EH (cell line): Measurements from ENCODE around the gene MBOAT2.
"Not testable (repeated sequence)": the region's sequence is repeated elsewhere in the genome, so short reads cannot be mapped to it uniquely, and the experiment has no call there.

Experiments used
- DNase-seq: peaks from one replicate; pipeline ENCODE4 v3.0.0-alpha.2; 2015; ENCODE audit warnings: low read depth

The MBOAT2 gene

GRCh38 chr2:9003616-9004337 is at the start of gene MBOAT2:
Gene MBOAT2, minus strand, starts transcription at chr2:9003684. Its CDS starts 70 bp downstream, at chr2:9003614.
- peak; percentile 91 for DNase-seq

DNA sequence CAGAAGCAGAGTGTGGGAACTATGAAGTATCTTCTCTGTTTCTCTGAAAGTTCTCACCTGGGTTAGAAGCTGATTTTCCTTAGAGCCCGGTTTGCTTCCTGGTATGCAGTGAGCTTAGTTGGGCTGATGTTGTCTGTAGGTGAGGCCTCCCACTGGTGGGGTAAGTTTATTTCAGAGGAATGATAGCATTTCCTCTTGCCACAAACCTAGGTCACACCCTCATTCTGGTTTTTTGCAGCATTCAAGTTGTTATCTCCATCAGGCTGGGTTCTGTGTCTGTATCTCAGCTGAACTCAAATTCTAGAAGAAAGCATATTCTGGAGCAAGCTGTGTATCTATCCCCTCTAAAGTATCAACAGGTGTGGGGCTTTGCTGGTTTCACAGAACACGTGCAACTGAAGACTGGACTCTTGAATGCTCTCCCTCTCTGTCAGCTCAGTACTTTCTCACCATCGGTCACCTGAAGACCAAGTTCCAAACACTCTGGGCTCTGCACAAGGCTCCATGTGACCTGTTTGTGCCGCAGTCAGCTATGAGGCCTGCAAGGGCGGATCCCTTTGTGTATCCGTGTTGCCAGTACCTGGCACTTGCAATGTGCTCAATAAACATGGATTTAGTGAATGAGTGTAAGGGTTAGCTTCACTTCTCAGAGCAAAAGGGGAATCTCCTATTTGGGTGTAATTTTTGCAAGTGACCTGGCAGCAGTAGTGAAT is 49.5 kb upstream of the MBOAT2 start:
- DNase-seq: no peak

DNA sequence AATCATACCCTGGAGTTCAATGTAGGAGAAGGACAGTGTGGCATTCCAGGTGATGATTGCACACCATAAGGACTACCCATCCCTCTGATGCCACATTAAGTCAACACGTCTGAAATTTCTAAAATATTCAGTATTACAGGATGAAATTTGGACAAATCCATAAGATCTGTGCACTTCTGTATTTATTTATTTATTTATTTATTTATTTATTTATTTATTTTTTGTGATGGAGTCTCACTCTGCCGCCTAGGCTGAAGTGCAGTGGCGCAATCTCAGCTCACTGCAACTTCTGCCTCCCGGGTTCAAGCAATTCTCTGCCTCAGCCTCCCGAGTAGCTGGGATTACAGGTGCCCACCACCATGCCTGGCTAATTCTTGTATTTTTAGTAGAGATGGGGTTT is 48.0 kb upstream of the MBOAT2 start:
- not testable (repeated sequence) for DNase-seq

GRCh38 chr2:9050122-9050809 is 46.8 kb upstream of the MBOAT2 start:
- no peak for DNase-seq

DNA sequence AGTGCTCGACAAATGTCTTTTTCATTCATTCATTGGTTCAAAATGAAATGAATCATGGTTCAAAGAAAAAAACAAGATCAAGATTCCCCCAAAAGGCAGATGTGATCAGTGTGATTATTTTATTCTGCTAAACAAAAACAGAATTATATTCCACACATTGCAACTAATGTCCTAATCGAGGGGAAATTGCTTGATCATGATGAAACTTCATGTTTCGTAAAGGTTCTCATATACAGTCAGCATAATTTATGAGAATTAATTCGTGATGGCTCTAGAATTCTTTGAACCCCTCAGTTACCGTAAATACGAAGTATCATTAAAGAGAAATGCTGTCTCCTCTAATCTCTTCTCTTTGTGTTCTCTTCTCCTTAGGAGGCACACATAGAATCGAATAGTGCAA is 42.1 kb upstream of the MBOAT2 start:
- no peak for DNase-seq

- DNase-seq: not testable (repeated sequence)
Measured at GRCh38 chr2:9043491-9043890, 40.0 kb upstream of the MBOAT2 start.

DNA sequence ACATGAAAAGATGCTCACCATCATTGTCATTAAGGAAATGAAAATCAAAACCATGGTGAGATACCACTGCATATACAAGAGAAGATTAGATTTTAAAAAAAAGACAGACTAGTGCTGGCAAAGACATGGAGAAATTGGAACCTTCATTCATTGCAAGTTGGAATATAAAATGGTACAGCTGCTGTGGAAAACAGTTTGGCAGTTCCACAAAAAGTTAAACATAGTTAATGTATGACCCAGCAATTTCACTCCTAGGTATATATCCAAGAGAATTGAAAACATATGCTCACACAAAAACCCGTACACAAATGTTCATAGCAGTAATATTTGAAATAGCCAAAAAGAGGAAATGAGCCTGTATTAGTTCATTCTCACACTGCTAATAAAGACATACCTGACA is 33.7 kb upstream of the MBOAT2 start:
- no peak for DNase-seq

DNA sequence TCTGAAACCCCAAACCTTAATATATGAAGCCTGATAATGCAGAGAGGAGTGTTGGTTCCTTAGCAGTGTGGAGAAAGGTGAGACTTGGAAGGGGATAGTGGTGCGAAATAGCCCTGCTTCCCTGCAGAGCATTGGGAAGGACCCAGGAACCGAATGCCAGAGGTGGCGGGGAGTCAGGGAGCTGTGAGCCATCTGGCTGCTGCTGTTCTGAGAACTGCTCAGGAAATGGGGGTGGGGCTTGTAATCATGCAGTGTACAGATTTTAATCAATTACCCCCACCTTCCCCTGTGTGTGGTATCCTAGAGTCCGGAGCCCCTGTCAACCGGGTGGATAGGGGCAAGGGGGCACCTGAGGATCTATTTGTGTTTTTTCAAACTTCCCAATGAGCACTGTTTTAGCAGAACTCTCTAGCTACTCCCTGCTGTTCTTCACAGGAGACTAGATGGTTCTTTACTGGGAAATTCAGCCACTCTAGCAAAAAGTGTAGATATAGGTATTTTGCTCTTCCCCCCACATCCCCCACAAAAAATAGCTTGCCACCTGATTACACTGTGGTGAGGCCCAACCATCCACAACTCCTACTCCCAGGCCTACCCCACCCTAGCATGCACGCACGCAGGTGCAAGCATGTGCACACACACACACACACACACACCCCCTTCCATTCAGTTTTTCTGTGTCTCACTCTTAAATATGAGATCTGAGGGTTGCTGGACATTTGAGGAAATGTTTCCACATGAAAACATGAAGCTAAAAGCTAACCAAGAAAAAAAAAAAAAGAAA is 30.1 kb upstream of the MBOAT2 start:
- no peak for DNase-seq

DNA sequence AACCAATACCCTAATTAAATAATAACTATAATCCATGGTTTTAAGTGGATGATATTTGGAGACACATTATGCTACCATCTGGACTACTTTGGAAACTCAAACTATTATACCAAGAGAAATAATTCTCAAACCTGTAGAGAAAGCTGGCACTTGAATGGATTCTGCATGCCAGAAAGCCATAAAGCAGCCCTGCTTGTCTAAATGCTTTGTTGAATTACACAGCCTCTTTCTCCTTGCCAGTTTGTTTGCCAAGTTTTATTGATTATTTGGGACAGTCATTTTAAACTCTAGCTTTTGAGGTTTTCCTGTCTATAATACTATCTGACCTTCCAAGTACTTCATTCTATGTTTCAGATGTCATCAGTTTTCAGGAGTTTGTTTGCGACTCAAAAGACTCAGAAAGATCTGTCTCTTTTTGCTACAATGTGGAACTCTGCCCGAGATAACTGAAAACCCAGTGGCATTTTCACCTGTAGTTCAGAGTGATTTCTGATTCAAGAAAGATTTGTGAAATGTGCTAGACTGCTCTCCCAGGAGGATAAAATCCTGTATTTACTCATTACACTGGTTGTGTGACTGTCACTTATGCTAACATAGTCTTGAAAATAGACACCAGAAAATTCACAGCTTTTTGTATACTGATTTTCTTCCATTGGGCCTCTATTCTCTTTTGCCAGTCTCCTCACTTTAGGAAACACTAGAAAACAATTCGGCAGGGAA is 29.2 kb upstream of the MBOAT2 start:
- DNase-seq: no peak

DNA sequence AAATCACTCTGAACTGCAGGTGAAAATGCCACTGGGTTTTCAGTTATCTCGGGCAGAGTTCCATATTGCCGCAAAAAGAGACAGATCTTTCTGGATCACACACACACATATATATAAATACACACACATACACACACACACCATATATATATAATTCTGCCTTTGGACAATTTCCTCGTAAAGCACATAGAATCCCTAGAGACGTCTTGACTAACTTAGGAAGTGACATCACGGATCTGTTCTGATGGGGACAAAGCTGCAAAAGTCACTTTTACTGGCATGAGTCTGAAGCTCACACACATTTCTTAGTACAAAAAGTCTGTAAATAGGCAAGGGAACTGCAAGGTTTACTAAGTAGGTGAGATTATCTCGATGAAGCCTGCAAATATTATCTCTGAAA is 28.6 kb upstream of the MBOAT2 start:
- DNase-seq: no peak

DNA sequence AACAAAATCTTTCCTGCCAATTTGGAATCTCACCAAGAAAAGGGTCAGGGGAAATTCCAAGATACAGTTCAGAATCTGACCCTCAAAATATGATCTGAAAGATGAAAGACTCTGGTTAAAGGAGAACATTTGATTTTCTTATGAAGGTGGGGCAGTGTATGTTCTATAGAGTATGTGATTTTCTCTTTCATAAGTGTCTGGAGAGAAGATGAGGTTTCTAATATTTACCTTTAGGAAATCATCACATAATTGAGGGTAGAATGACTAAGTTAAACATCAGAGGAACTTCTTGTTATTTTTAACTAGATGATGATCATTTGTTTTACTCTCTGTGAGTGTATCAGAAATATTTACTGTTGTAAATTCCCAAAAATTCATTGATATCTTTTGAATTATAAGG is 27.8 kb upstream of the MBOAT2 start:
- no peak for DNase-seq

GRCh38 chr2:9030841-9031240 is 27.4 kb upstream of the MBOAT2 start:
- DNase-seq: no peak

DNA sequence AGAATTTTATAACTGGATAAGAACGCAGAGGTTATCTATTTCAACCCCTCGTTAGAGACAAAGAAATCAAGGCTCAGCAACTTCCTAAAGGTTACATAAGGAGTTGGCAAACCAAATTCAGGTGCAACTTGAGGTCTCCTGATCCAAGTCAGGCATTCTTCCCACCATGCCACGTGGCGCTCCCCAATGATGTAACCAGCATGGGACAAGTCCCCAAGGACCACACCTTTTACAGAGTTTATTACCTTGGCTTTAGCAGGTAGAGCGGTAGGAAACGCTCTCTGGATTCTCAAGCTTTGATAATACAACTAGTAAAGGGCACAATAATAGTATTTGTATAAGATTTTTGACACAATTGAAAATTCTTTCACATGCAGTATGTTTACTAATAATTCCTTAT is 26.7 kb upstream of the MBOAT2 start:
- DNase-seq: no peak

DNA sequence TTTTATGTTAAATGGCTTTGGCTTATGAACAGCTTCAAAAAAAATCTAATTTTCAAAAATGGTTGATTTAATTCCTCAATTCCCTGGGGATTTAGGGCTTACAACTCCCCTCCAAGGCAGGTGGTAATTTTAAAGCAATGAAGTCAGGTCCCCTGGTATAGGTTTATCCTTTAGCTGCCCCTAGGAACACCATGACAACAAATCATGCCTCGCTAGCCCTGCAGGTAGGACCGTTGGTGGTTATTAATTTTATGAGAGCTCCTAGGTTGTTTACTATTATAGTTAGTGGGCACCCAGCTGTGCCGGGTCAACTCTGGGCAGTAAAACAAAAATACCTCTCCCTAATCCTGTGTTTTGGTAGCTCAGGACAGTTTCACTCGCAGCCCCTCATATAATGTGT is 26.2 kb upstream of the MBOAT2 start:
- no peak for DNase-seq

- DNase-seq: no peak
Measured at GRCh38 chr2:9027884-9028283, 24.4 kb upstream of the MBOAT2 start.

GRCh38 chr2:9025746-9026145 is 22.3 kb upstream of the MBOAT2 start:
- no peak for DNase-seq

DNA sequence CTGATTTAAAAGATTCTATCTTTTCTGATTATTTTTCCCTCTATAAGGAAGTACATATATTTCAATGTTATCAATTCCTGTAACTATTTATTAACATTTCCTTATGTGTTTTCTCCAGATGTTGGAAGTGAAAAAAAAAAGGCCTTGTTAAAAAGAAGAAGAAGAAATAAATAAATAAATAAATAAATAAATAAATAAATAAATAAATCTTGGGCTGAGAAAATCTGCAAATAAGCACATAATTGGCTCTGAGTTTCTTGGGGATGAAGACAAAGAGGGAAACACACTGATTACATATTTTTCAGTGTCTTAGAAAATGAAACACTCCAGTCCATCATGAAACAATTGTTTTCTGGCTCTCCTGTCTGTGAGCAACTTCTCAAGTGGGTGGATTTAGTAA is 21.1 kb upstream of the MBOAT2 start:
- no peak for DNase-seq

GRCh38 chr2:9021563-9022211 is 18.2 kb upstream of the MBOAT2 start:
- peak; percentile 42 for DNase-seq

GRCh38 chr2:9020267-9020666 is 16.8 kb upstream of the MBOAT2 start:
- no peak for DNase-seq

- no peak for DNase-seq
Measured at GRCh38 chr2:9018534-9018933, 15.1 kb upstream of the MBOAT2 start.

DNA sequence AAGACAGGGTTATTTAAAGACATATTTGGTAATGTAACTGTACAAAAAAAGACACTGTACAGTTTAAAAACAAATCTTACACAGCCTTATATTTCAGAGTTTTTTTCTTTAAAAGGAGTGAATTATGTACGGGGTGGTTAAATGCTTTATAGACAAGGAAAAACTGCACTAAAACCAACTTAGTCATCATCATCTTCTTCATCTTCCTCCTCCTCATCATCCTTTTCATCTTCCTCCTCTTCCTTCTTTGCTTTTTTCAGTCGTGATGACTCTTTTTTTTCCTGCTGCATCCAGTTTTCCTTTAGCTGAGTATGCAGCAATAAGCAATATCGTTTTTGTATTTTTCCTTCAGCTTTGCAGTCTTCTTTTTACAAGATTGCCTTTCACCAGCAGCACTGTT is 14.6 kb upstream of the MBOAT2 start:
- no peak for DNase-seq
